Measurements from ENCODE around the gene TADA2B. TPM values are rescaled to one million over a fixed set of nuclear protein-coding genes. Genes with fewer than 3 reads are reported as not detected.

Gene TADA2B
- total RNA-seq, 6 donors from 2014 or later, result 20.8 to 29.0 (median 26.2) TPM

GRCh38 chr4:7092026-7092425 lies 48.9 kb downstream of the TADA2B start:
- 43 to 48% methylated on average over 3 of the region's 3 CpGs for WGBS, 2 donors
- TF ChIP-seq POLR2A (IDR thresholded peaks at IDR 0.05) (no peak), EP300 (IDR thresholded peaks at IDR 0.05) (no peak), CTCF (IDR thresholded peaks at IDR 0.05) (no peak), POLR2AphosphoS5 (IDR thresholded peaks at IDR 0.05) (no peak)
- no peak for ATAC-seq (ENCODE audit: low FRiP score in 2 of 2)

GRCh38 chr4:7094916-7095315 lies 51.7 kb downstream of the TADA2B start:
- ATAC-seq (ENCODE audit: low FRiP score in 2 of 2) (no peak), DNase-seq (no peak)
- TF ChIP-seq POLR2A (IDR thresholded peaks at IDR 0.05) (no peak), EP300 (IDR thresholded peaks at IDR 0.05) (no peak), CTCF (IDR thresholded peaks at IDR 0.05) (no peak), POLR2AphosphoS5 (IDR thresholded peaks at IDR 0.05) (no peak)
- Histone ChIP-seq H3K36me3 (no peaks in the 10 kb centered on the region), H3K4me3 (no peak overlapping the region), H3K27me3 (no peaks in the 10 kb centered on the region), H3K27ac (no peak overlapping the region), H3K9me3 (no peaks in the 10 kb centered on the region), H3K4me1 (no peaks in the 10 kb centered on the region)
- WGBS, 2 donors, result 83 to 85% methylated on average over 10 of the region's 10 CpGs

More at GRCh38 chr4:7092026-7092425, 48.9 kb downstream of the TADA2B start:
- Histone ChIP-seq H3K36me3 (no peaks in the 10 kb centered on the region), H3K4me3 (no peak overlapping the region), H3K4me1 (no peaks in the 10 kb centered on the region), H3K27ac (no peak overlapping the region), H3K9me3 (no peaks in the 10 kb centered on the region), H3K27me3 (no peaks in the 10 kb centered on the region)
- no peak for DNase-seq

GRCh38 chr4:7095611-7096155 lies 52.5 kb downstream of the TADA2B start:
- 83 to 87% methylated on average over 11 to 15 of the region's 16 CpGs for WGBS, 2 donors
- H3K4me1 ChIP-seq, result no peaks in the 10 kb centered on the region
- no peak for TF ChIP-seq EP300 (IDR thresholded peaks at IDR 0.05)
- no peak for TF ChIP-seq POLR2AphosphoS5 (IDR thresholded peaks at IDR 0.05)
- no peak for TF ChIP-seq POLR2A (IDR thresholded peaks at IDR 0.05)
- no peak for TF ChIP-seq CTCF (IDR thresholded peaks at IDR 0.05)
- H3K4me3 ChIP-seq, result no peak overlapping the region
- no peaks in the 10 kb centered on the region for H3K36me3 ChIP-seq
- H3K27ac ChIP-seq, result no peak overlapping the region
- no peaks in the 10 kb centered on the region for H3K9me3 ChIP-seq
- DNase-seq, result peak in 1 of 2 donors; percentile 68
- H3K27me3 ChIP-seq, result no peaks in the 10 kb centered on the region
- peak in 1 of 2 donors; percentile 34 for ATAC-seq (ENCODE audit: low FRiP score in 2 of 2)

- H3K36me3 ChIP-seq, result no peaks in the 10 kb centered on the region
- H3K9me3 ChIP-seq, result no peaks in the 10 kb centered on the region
- no peak overlapping the region for H3K4me3 ChIP-seq
- H3K4me1 ChIP-seq, result no peaks in the 10 kb centered on the region
- no peaks in the 10 kb centered on the region for H3K27me3 ChIP-seq
- H3K27ac ChIP-seq, result no peak overlapping the region
- 85 to 87% methylated on average over 7 of the region's 7 CpGs for WGBS, 2 donors
- no peak for TF ChIP-seq POLR2A (IDR thresholded peaks at IDR 0.05)
- no peak for TF ChIP-seq CTCF (IDR thresholded peaks at IDR 0.05)
- TF ChIP-seq EP300 (IDR thresholded peaks at IDR 0.05), result no peak
- no peak for TF ChIP-seq POLR2AphosphoS5 (IDR thresholded peaks at IDR 0.05)
- ATAC-seq (ENCODE audit: low FRiP score in 2 of 2), result no peak
- no peak for DNase-seq
Observed at GRCh38 chr4:7096236-7096635, 53.1 kb downstream of the TADA2B start.

Measured in upper lobe of left lung (tissue), 6 donors.